Omental fat pad (tissue), 4 donors: ENCODE measurements around the gene INPP5D. TPM values are rescaled to one million over a fixed set of nuclear protein-coding genes. Genes with fewer than 3 reads are reported as not detected.
"Not testable (repeated sequence)": the region's sequence is repeated elsewhere in the genome, so short reads cannot be mapped to it uniquely, and the experiment has no call there.

Source experiments
- ATAC-seq: fragments of 150-250 bp; one replicate; pipeline ENCODE4 v1.9.1; 2016; ENCODE audit warnings: mild to moderate bottlenecking, moderate library complexity; ENCODE audit not compliant: low FRiP score
- DNase-seq: peaks from one replicate; pipeline ENCODE4 v3.0.0-alpha.2; 2019; ENCODE audit warnings: low spot score
- CTCF ChIP-seq, 3 donors: fragments of 450-650 bp; IDR thresholded peaks; one replicate each; pipeline ENCODE4 v1.5.1; 2016 to 2017; ENCODE audit warnings: antibody characterized with exemption in 3 of 3, mild to moderate bottlenecking in 3 of 3, moderate library complexity in 2 of 3
- total RNA-seq, 4 donors: library from RNA; depleted of rRNA; stranded (reverse); fragments of >200 nt; gene quantifications; one replicate each; pipeline ENCODE4 v1.1.0, GENCODE V29; 2016

INPP5D gene
- total RNA-seq, 4 donors from 2014 or later, result 17.9 to 55.8 (median 27.6) TPM

DNA sequence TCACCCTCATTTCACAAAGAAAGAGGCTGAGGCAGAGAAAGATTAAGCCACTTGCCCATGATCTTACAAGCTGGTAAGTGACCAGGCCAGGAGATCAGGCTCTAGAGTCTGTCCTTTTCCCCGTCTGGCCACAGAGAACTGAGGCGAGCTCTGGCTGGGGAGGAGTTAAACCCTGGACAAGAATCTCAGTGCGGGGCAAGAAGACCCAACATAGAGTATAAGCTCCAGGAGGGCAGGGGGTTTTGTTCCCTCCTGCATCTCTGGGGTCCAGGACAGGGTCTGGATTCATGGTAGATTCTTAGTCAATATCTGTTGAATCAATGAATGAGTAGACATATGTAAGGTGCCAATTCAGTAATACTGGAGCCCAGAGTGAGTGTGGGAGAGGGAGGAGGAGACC, 12.9 kb upstream of the INPP5D start:
- no peak for DNase-seq
- TF ChIP-seq CTCF (IDR thresholded peaks at IDR 0.05), result no peak
- no peak for ATAC-seq

DNA sequence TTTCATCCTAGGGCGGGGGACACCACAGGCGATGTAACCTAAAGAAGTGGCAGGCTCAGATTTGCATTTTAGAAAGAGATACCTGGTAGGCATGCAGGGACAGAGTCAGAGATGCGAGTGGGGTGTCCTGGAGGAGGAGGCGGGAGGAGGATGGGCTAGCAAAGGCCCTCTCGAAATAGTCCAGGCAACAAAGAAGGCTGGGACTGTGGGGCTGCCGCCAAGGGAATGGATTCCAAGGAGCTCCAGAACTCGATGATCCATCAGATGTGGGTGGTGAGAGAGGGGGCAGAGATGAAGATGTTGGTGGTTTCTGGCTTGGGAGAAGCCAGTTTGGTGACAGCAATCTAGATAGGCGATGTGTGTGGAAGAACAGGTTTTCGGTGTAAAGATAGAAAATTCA, 12.5 kb upstream of the INPP5D start:
- ATAC-seq, result no peak

DNA sequence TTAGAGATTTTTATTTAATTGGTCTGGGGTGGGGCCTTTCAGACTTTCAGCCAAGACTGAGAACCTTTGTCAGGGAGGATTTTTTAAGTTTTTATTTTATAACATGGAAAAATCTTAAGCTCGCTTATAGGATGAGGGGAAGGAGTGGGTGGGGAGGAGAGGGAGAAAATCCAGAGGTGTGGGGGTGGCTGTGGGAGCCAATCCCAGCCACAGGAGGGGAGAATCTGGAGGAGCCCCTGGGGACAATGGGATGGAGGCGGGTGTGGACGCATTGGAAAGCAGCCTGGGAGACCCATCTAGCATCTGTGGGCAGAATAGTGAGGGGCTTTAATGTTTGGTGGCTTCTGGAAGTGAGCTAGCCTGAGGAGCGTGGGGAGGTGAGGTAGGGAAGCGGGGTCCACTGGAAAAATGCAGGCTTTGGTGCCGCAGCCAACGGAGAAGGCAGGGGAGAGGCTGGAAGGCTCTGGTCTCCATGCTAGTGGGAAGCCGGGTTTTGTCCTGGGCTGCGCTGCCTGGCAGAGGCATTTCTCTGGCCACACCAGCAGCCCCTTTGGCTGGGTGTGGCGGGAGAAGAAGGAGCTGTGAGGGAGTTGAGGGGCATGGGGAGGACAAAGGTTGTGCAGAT, 11.5 kb upstream of the INPP5D start:
- ATAC-seq (no peak), DNase-seq (no peak)

More for the DNA sequence above, 12.5 kb upstream of the INPP5D start:
- DNase-seq, result no peak
- no peak for TF ChIP-seq CTCF (IDR thresholded peaks at IDR 0.05)

DNA sequence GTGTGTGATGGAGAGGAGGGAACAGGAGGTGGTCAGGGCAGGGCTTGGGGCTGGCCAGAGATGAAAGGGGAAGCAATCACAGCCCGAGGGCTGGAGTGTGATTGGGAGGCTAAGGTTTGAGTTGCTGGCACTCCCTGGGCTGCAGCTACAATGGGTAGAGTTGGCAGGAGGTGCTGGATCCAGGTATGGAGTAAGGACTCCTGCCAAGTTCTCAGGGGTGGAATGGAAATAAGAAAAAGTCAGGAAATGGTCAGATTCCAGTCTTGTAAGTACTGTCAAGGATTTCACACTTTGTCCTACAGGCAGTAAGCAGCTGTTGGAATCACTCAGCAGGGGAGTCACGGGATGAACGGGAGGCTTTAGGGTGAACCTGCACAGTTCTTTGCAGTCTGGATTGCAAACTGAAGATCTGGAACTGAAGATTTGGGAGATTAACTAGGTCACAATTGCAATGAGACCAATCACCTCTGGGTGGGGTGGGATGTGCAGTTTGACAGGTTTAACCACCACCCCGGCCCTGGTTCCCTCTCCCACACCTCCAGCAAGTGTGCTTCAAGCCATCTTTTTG, 10.9 kb upstream of the INPP5D start:
- DNase-seq (no peak), ATAC-seq (peak; percentile 24)
- no peak for TF ChIP-seq CTCF (IDR thresholded peaks at IDR 0.05)

More for the DNA sequence above, 11.5 kb upstream of the INPP5D start:
- TF ChIP-seq CTCF (IDR thresholded peaks at IDR 0.05), result no peak

DNA sequence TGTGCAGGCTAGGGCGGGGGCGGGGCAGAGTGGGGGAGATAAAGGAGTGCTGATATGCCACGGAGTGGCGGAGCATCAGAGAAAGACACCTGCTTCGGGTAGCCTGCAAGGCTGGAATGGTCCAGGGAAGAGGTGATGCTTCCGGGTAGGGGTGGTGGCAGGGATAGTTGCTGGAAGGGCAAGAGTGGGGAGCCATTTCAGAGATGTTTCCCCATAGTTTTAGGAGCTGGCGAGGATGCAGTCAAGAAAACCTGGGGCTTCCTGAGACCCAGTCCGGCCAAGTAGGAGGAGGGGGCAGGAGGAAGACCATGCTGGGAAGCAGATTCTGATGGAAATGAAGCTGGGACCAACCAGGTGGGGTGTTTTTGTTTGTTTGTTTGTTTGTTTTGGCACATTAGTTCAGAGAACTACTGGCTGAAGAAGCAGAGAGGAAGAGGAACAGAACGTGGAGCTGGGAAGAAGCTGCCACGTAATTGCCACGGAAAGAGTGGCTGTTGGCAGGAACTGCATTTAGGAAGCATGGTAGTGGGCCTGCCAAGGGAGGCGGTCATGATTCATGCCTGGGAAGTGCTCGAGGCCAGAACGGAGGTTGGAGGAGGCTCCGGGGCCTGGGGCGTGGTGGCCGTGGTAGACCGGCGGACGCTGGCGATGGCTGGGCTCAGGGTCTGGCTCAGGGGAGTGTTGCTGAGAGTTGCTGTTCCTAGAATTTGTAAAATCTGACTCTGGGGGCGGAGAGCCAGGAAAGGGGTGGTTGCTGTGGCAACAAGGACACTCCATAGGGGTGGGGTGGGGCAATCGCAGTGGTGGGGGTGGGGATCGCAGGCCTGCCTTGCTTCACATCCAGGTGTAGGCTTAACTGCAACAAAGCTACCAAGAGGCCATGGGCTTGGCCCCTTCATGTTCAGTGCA, 8.6 kb upstream of the INPP5D start:
- ATAC-seq, result peak; percentile 94
- peak; percentile 40 for DNase-seq
- TF ChIP-seq CTCF (IDR thresholded peaks at IDR 0.05), result no peak

GRCh38 chr2:233052517-233052916, 7.6 kb upstream of the INPP5D start:
- not testable (repeated sequence) for DNase-seq, ATAC-seq

- ATAC-seq (no peak), DNase-seq (no peak)
- TF ChIP-seq CTCF (IDR thresholded peaks at IDR 0.05), result peak in 1 of 3 donors; percentile 70
These were observed 6.0 kb upstream of the INPP5D start for GRCh38 chr2:233053928-233054784.
